HG03175 (cell line): ENCODE data around the gene CCDC91.
"Not testable (repeated sequence)": the region's sequence is repeated elsewhere in the genome, so short reads cannot be mapped to it uniquely, and the experiment has no call there.

Source experiments
- ATAC-seq: cut with Tn5 transposase; IDR thresholded peaks from one replicate; pipeline ENCODE4 v1.9.1; 2021; ENCODE audit warnings: mild to moderate bottlenecking, moderate library complexity; ENCODE audit not compliant: unreplicated experiment

CCDC91 gene

GRCh38 chr12:28351414-28351813 is 161.2 kb downstream of the CCDC91 start:
- ATAC-seq = no peak

GRCh38 chr12:28355161-28355560 is 164.9 kb downstream of the CCDC91 start:
- no peak for ATAC-seq

- ATAC-seq = no peak
Observed at GRCh38 chr12:28360253-28360652, 170.0 kb downstream of the CCDC91 start.

- ATAC-seq = no peak
Observed at GRCh38 chr12:28367326-28367725, 177.1 kb downstream of the CCDC91 start.

- ATAC-seq = no peak
Observed at GRCh38 chr12:28367993-28368392, 177.7 kb downstream of the CCDC91 start.

GRCh38 chr12:28369483-28369882 is 179.2 kb downstream of the CCDC91 start:
- ATAC-seq = no peak

- no peak for ATAC-seq
Observed at GRCh38 chr12:28374556-28374955, 184.3 kb downstream of the CCDC91 start.

- ATAC-seq = no peak
Observed at GRCh38 chr12:28378736-28379135, 188.5 kb downstream of the CCDC91 start.

- ATAC-seq = not testable (repeated sequence)
Observed at GRCh38 chr12:28379779-28380178, 189.5 kb downstream of the CCDC91 start.

- no peak for ATAC-seq
Observed at GRCh38 chr12:28383368-28383767, 193.1 kb downstream of the CCDC91 start.

GRCh38 chr12:28388879-28389278 is 198.6 kb downstream of the CCDC91 start:
- ATAC-seq = no peak

- no peak for ATAC-seq
Observed at GRCh38 chr12:28390206-28390605, 199.9 kb downstream of the CCDC91 start.

GRCh38 chr12:28390761-28391385 is 200.6 kb downstream of the CCDC91 start:
- ATAC-seq = no peak

- ATAC-seq = no peak
Observed at GRCh38 chr12:28409892-28410291, 219.6 kb downstream of the CCDC91 start.

- ATAC-seq = peak; percentile 95
Observed at GRCh38 chr12:28413460-28414109, 223.3 kb downstream of the CCDC91 start.

GRCh38 chr12:28415755-28416154 is 225.5 kb downstream of the CCDC91 start:
- ATAC-seq = no peak

- no peak for ATAC-seq
Observed at GRCh38 chr12:28421374-28421773, 231.1 kb downstream of the CCDC91 start.

GRCh38 chr12:28424965-28425364 is 234.7 kb downstream of the CCDC91 start:
- ATAC-seq = no peak

GRCh38 chr12:28425526-28425925 is 235.3 kb downstream of the CCDC91 start:
- ATAC-seq = peak; percentile 78

- ATAC-seq = no peak
Observed at GRCh38 chr12:28427046-28427445, 236.8 kb downstream of the CCDC91 start.

GRCh38 chr12:28440081-28440608 is 249.9 kb downstream of the CCDC91 start:
- ATAC-seq = no peak

- no peak for ATAC-seq
Observed at GRCh38 chr12:28442101-28442500, 251.8 kb downstream of the CCDC91 start.
